Endothelial cell of umbilical vein (primary cell): ENCODE results near the gene KHK. TPM values are rescaled to one million over a fixed set of nuclear protein-coding genes. Genes with fewer than 3 reads are reported as not detected.

Experiments used
- BruUV-seq: library from RNA; stranded (reverse); fragments of 400-500 nt; replicated peaks from 2 replicates; lab custom pipeline; 2021; lab: Mats Ljungman, UMichigan
- CTCF ChIA-PET: fragments of 300-600, 350-600 bp; sonication (Branson Sonifier 250); formaldehyde crosslinking; loops from one replicate; lab custom pipeline; 2021; ENCODE audit warnings: antibody characterized with exemption, inconsistent platforms; lab: Charles Lee
- POLR2A ChIA-PET: fragments of 300-600, 350-600 bp; sonication (Branson Sonifier 250); formaldehyde crosslinking; loops from one replicate; lab custom pipeline; 2021; ENCODE audit warnings: antibody characterized with exemption, inconsistent platforms; lab: Charles Lee
- DNase-seq: peaks from one replicate; pipeline ENCODE4 v3.0.0-alpha.2; 2011; ENCODE audit warnings: low read depth, low spot score
- FAIRE-seq: peaks from 2 replicates; lab custom pipeline; 2011; peaks lifted over from hg19 to GRCh38; lab: Jason Lieb, UNC
- H2AFZ ChIP-seq: 2 replicates; pipeline ENCODE4 v1.6.0; 2012; ENCODE audit warnings: low read depth, low read length, control low read depth, inconsistent platforms
- H3K27ac ChIP-seq: 2 replicates; pipeline ENCODE4 v1.5.1; 2011; ENCODE audit warnings: low read depth, mild to moderate bottlenecking, control low read depth, low read length, moderate library complexity; ENCODE audit not compliant: insufficient read depth
- H3K27me3 ChIP-seq, 2 experiments: 2 replicates each; pipeline versions ENCODE4 v1.6.0 to v1.6.1; 2011; ENCODE audit warnings: low read length in 2 of 2, mixed read lengths in 1 of 2; ENCODE audit not compliant: control insufficient read depth in 2 of 2, insufficient read depth in 2 of 2
- H3K36me3 ChIP-seq, 2 experiments: 2 replicates in 1 of 2; 3 replicates in 1 of 2; pipeline ENCODE4 v1.5.1; 2011; ENCODE audit warnings: low read length in 2 of 2, mild to moderate bottlenecking in 1 of 2, moderate library complexity in 1 of 2; ENCODE audit not compliant: control insufficient read depth in 2 of 2, insufficient read depth in 2 of 2; ENCODE audit errors: extremely low read depth in 1 of 2
- H3K4me1 ChIP-seq: 3 replicates; pipeline ENCODE4 v1.5.1; 2011; ENCODE audit warnings: mild to moderate bottlenecking, low read length; ENCODE audit not compliant: control insufficient read depth, insufficient read depth; ENCODE audit errors: extremely low read depth
- H3K4me2 ChIP-seq: 2 replicates; pipeline ENCODE4 v1.6.1; 2011; ENCODE audit warnings: low read length, control low read depth, mixed read lengths; ENCODE audit not compliant: insufficient read depth
- H3K4me3 ChIP-seq, 3 experiments: fragments of 200-600 bp in 1 of 3; sonication (generic), shearing (Covaris generic) in 1 of 3; replicated peaks in 1 of 3; 2 replicates each; pipeline ENCODE4 v1.5.1; 2011 to 2016; ENCODE audit warnings: control low read depth in 3 of 3, low read length in 3 of 3, mild to moderate bottlenecking in 2 of 3, inconsistent platforms in 1 of 3, low read depth in 1 of 3, moderate library complexity in 1 of 3; ENCODE audit not compliant: insufficient read depth in 1 of 3
- H3K79me2 ChIP-seq: 2 replicates; pipeline ENCODE4 v1.6.0; 2012; ENCODE audit warnings: low read length, inconsistent platforms; ENCODE audit not compliant: control insufficient read depth, insufficient read depth
- H3K9ac ChIP-seq: replicated peaks from 2 replicates; pipeline ENCODE3; 2011; ENCODE audit warnings: low read length, control low read depth; ENCODE audit not compliant: insufficient read depth; ENCODE audit errors: extremely low read depth
- H3K9me1 ChIP-seq: replicated peaks from 3 replicates; pipeline ENCODE4 v1.6.0; 2011; ENCODE audit warnings: mild to moderate bottlenecking, low read length; ENCODE audit not compliant: control insufficient read depth, insufficient read depth; ENCODE audit errors: extremely low read depth
- H3K9me3 ChIP-seq: replicated peaks from 2 replicates; pipeline ENCODE4 v1.5.1; 2012; ENCODE audit warnings: low read length, inconsistent platforms; ENCODE audit not compliant: control insufficient read depth, insufficient read depth
- H4K20me1 ChIP-seq: replicated peaks from 2 replicates; pipeline ENCODE3; 2011; ENCODE audit warnings: mild to moderate bottlenecking, low read length; ENCODE audit not compliant: control insufficient read depth, insufficient read depth; ENCODE audit errors: extremely low read depth
- CTCF ChIP-seq, 2 donors: IDR thresholded peaks; 1 replicate in 1 of 2; 2 replicates in 1 of 2; pipeline ENCODE4 v1.5.1; 2011; ENCODE audit warnings: low read length in 2 of 2, mild to moderate bottlenecking in 2 of 2, moderate library complexity in 2 of 2, control low read depth in 1 of 2, inconsistent platforms in 1 of 2, low read depth in 1 of 2; ENCODE audit not compliant: insufficient read depth in 1 of 2; ENCODE audit errors: extremely low read depth in 1 of 2
- EZH2 ChIP-seq: IDR thresholded peaks from 2 replicates; pipeline ENCODE4 v1.6.1; 2012; ENCODE audit warnings: borderline replicate concordance, low read depth, mild to moderate bottlenecking, moderate library complexity, low read length, inconsistent platforms; ENCODE audit not compliant: severe bottlenecking
- FOS ChIP-seq: IDR thresholded peaks from 2 replicates; pipeline ENCODE4 v1.6.1; 2011; ENCODE audit warnings: mild to moderate bottlenecking, low read length, moderate library complexity, borderline replicate concordance; ENCODE audit not compliant: insufficient read depth
- GATA2 ChIP-seq: IDR thresholded peaks from 2 replicates; pipeline ENCODE4 v1.7.0; 2011; ENCODE audit warnings: low read depth, mild to moderate bottlenecking, moderate library complexity, mixed read lengths, low read length; ENCODE audit not compliant: insufficient read length, insufficient read depth
- JUN ChIP-seq: IDR thresholded peaks from 2 replicates; pipeline ENCODE4 v1.6.1; 2011; ENCODE audit warnings: borderline replicate concordance, low read depth; ENCODE audit not compliant: insufficient read length, insufficient read depth
- MAX ChIP-seq: IDR thresholded peaks from 2 replicates; pipeline ENCODE4 v1.6.1; 2011; ENCODE audit not compliant: insufficient read depth, insufficient read length
- MYC ChIP-seq: IDR thresholded peaks from one replicate; pipeline ENCODE4 v1.6.1; 2011; ENCODE audit warnings: mild to moderate bottlenecking, low read depth, low read length
- POLR2A ChIP-seq: IDR thresholded peaks from 2 replicates; pipeline ENCODE4 v1.6.1; 2012; ENCODE audit warnings: low read depth, mild to moderate bottlenecking, control low read depth, low read length
- POLR2AphosphoS5 ChIP-seq: IDR thresholded peaks from 2 replicates; pipeline ENCODE4 v1.6.1; 2012; ENCODE audit warnings: low read depth, mild to moderate bottlenecking, control low read depth, low read length, moderate library complexity; ENCODE audit not compliant: insufficient read depth
- dilution Hi-C: fragments of 300-500 bp; cut with MboI; formaldehyde crosslinking; loops from one replicate; pipeline ENCODE4 v1.15.0; 2019; ENCODE audit warnings: low sequenced_read_pairs; ENCODE audit not compliant: extremely low pct_ligation_motif_present
- intact Hi-C: fragments of 100-400 bp; cut with micrococcal nuclease; formaldehyde crosslinking; loops from one replicate; pipeline ENCODE4 v1.10.0; 2022
- polyA plus RNA-seq, 4 experiments: library from polyadenylated mRNA; depleted of rRNA in 3 of 4; stranded (reverse) in 3 of 4; unstranded in 1 of 4; fragments of >200 nt; gene quantifications; 2 replicates each; pipeline versions ENCODE4 v1.2.1 to v1.2.3, GENCODE V29; 2011 to 2012; ENCODE audit warnings: missing spikeins in 1 of 4
- total RNA-seq: library from RNA; stranded (reverse); gene quantifications from 2 replicates; pipeline ENCODE4 v1.2.3, GENCODE V29; 2021

KHK gene
- total and polyA plus RNA-seq, 2 donors (not counting 3 experiments of a cell fraction or from before 2014, with no cell fraction given) = 2.9 to 4.4 TPM

GRCh38 chr2:27054721-27055120 is 31.9 kb upstream of the KHK start:
- ChIA-PET CTCF (interaction anchor here (1.0 kb wide), 1 partner anchor 93 kb away, joined by 5 read pairs; no protein-coding TSS in a partner anchor), POLR2A (no interaction called here)
- no peak overlapping the region for H3K4me3 ChIP-seq
- H3K9ac ChIP-seq = no peak overlapping the region
- no peaks in the 10 kb centered on the region for H4K20me1 ChIP-seq
- H3K79me2 ChIP-seq = no peaks in the 10 kb centered on the region
- no peak for TF ChIP-seq POLR2AphosphoS5
- TF ChIP-seq EZH2 = no peak
- TF ChIP-seq POLR2A = no peak
- TF ChIP-seq GATA2 = no peak
- no peak for TF ChIP-seq JUN
- TF ChIP-seq MYC = no peak
- TF ChIP-seq MAX = no peak
- TF ChIP-seq FOS = no peak
- TF ChIP-seq CTCF (IDR thresholded peaks at IDR 0.05; ENCODE audit: extremely low read depth in 1 of 2, insufficient read depth in 1 of 2, low read depth in 1 of 2, low read length in 2 of 2) = no peak
- dilution Hi-C loops (no loop called here), intact Hi-C loops (no loop called here)
- FAIRE-seq (no peak), DNase-seq (no peak)
- no TSS peak for BruUV-seq
- H3K4me2 ChIP-seq = no peak overlapping the region
- no peaks in the 10 kb centered on the region for H3K9me3 ChIP-seq
- no peaks in the 10 kb centered on the region for H3K27me3 ChIP-seq
- no peak overlapping the region for H2AFZ ChIP-seq
- H3K27ac ChIP-seq = no peak overlapping the region
- H3K4me1 ChIP-seq = peaks cover 6% of the 10 kb centered on the region
- H3K9me1 ChIP-seq = no peaks in the 10 kb centered on the region
- peaks cover 3 to 30% of the 10 kb centered on the region in 2 experiments for H3K36me3 ChIP-seq
